Retinal pigment epithelial cell (primary cell): ENCODE results near the gene RNGTT.
"Not testable (repeated sequence)": the region's sequence is repeated elsewhere in the genome, so short reads cannot be mapped to it uniquely, and the experiment has no call there.

Experiments
- DNase-seq: peaks from one replicate; pipeline ENCODE4 v3.0.0-alpha.2; 2010; ENCODE audit warnings: low read depth
- H3K4me3 ChIP-seq: 2 replicates; pipeline ENCODE4 v1.5.1; 2011; ENCODE audit warnings: mild to moderate bottlenecking, low read length, control low read depth, moderate library complexity
- TF ChIP-seq, protein P1 (sequence below): conservative IDR thresholded peaks from 2 replicates; pipeline ENCODE4 v1.5.1; 2011; ENCODE audit warnings: low read depth, low read length, control low read depth, inconsistent platforms

The RNGTT gene

DNA sequence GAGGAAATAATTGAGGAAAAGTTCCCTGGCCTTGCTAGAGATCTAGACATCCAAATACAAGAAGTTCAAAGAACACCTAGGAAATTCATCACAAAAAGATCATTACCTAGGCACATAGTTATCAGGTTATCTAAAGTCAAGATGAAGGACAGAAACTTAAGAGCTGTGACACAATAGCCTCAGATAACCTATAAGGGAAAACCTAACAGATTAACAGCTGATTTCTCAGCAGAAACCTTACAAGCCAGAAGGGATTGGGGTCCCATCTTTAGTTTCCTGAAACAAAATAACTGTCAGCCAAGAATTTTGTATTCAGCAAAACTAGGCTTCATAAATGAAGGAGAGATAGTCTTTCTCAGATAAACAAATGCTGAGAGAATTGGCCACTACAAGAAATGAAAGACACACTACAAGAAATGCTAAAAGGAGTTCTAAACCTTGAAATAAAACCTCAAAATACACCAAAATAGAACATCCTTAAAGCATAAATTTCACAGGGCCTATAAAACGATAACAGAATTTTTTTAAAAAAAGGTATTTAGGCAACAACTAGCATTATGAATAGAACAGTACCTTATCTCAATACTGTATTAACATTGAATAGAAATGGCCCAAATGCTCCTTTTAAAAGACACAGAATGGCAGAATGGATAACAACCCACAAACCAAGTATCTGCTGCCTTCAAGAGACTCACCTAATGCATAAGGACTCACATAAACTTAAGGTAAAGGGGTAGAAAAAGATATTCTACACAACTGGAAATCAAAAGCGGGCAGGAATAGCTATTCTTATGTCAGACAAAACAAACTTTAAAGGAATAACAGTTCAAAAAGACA is 9.7 kb downstream of the RNGTT start:
- DNase-seq, result no peak
- TF ChIP-seq, protein P1, sequence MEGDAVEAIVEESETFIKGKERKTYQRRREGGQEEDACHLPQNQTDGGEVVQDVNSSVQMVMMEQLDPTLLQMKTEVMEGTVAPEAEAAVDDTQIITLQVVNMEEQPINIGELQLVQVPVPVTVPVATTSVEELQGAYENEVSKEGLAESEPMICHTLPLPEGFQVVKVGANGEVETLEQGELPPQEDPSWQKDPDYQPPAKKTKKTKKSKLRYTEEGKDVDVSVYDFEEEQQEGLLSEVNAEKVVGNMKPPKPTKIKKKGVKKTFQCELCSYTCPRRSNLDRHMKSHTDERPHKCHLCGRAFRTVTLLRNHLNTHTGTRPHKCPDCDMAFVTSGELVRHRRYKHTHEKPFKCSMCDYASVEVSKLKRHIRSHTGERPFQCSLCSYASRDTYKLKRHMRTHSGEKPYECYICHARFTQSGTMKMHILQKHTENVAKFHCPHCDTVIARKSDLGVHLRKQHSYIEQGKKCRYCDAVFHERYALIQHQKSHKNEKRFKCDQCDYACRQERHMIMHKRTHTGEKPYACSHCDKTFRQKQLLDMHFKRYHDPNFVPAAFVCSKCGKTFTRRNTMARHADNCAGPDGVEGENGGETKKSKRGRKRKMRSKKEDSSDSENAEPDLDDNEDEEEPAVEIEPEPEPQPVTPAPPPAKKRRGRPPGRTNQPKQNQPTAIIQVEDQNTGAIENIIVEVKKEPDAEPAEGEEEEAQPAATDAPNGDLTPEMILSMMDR, result no peak
- no peak overlapping the region for H3K4me3 ChIP-seq

DNA sequence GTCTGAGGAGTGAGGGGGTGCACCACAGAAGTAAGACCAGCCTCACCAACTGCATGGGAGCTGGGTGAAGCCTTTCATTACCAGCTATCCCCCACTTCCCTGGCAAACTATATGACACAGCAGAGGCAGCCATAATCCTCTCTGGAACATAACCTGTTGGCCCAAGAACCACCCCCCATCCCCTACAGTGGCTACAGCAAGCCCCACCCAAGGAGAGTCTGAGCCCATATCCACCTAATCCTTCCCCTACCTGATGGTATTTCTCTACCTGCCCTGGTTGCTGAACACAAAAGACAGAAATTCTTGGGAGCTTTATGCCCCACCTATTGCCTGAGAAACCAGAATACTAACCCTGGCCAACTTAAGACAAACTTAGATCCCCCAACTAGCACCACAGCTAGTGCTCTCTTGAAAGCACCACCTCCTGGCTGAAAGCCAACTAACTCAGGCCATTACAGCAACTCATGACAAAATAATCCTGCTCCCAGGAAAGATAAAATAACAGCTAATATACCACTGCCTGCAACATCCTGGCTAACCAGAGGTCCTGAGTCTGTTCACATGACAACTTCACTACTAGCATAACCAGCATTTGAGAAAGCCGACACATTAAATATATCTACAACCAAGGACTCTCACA is 11.2 kb downstream of the RNGTT start:
- TF ChIP-seq, protein P1, result no peak
- DNase-seq, result peak; percentile 46
- H3K4me3 ChIP-seq, result no peak overlapping the region

DNA sequence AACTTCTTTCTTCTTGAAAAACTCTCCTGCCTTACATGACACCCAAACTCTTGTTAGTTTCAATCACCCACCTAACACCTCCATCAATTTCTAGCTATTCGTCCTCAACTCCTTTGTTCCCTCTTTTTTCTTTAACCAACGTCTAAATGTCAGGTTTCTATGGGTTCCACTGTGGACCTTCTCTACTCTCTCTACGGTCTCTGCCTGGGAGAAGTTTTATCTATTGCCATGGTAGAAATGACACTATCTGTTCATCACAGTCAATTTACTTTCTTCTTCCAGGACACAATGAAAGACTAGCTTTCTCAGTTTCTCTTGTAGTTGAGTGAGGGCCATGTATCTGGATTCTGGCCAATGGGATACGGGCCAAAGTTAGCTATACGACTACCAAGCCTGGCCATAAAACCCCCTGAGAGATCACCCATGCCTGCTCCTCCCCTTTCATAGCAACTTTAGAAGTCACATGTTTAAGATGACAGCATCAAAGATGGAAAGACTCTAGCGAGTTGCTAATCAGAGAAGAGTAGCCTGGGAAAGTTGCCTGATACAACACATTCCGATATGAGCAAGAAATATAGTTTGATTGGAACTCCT is 17.9 kb downstream of the RNGTT start:
- TF ChIP-seq, protein P1, result no peak
- DNase-seq, result no peak
- H3K4me3 ChIP-seq, result no peak overlapping the region

DNA sequence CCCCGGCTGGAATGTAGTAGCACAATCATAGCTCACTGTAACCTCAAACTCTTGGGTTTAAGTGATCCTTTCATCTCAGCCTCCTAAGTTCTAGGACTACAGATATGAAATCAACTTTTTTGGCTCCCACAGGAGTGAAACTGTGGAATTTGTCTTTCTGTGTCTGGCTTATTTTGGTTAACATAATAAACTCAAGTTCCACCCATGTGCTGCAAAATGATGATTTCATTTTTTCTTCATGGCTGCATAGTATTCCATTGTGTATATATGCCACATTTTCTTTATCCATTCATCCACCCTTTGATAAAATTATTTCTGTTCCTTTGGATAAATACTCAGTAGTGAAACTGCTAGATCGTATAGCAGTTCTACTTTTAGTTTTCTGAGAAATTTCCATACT is 29.9 kb downstream of the RNGTT start:
- no peak overlapping the region for H3K4me3 ChIP-seq
- no peak for DNase-seq
- TF ChIP-seq, protein P1, result no peak

DNA sequence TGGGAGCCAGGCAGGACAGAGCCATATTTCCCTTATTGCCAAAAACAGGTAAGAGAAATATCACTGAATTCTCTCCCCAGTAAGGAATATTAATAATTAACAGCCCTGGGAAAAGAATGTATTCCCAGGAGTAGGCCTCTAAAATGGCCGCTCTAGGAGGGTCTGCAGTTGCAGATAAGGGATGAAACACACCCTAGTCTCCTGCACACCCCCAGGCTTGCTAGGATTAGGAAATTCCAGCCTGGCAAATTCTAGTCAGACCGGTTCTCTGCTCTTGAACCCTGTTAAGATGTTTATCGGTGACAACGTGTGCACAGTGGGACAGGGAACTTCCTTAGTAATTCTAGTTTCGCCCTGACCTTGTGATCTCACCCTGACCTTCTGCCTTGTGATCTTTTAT is 31.4 kb downstream of the RNGTT start:
- DNase-seq, result not testable (repeated sequence)

DNA sequence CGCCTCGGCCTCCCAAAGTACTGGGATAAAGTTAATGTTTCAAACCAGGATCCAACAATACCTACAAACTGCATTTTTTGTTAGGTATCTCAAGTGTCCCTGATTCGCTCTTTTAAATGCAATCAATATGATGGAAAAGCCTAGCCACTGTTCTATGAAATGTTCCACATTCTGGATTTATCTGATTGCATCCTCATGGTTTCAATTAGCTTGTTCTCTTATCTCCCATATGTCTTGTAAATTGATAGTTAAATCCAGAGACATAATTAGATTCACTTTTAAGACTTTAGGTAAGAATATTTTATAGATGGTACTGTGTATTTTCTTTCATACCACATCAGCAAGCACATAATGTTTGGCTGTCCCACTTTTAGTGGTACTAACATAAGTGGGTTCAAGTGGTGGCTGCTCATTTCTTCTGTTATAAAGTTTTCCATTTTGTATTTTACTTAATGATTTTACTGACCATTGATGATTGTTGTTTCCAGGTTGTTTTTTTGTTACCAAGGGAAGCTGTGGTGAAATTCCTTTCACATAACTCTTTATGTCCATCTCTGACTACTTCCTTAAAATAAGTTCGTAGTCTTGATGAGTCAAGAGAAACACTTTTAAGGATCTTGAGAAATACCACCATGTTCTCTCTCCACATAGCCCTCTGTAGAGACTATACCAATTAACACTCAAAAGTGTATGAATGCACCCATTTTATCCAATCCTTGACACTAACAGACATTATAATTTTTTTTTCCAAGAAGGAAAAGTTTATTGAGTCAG is 40.5 kb downstream of the RNGTT start:
- DNase-seq, result no peak
- H3K4me3 ChIP-seq, result no peak overlapping the region
- TF ChIP-seq, protein P1, result no peak

More for the DNA sequence above, 31.4 kb downstream of the RNGTT start:
- H3K4me3 ChIP-seq, result not testable (repeated sequence)

DNA sequence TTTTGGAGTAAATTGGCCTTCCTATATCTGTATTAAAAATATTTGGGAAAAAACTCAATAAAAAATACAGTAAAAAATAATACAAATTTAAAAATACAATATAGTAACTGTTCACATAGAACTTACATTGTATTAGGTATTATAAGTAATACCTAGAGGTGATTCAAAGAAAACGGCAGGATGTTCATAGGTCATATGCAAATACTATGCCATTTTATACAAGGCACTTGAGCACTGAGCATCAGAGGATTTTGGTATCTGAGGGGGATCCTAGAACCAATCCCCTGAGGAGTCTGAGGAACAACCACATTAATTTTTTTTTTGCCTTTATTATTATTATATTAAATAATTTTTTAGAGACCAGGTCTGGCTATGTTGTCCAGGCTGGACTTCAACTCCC is 41.7 kb downstream of the RNGTT start:
- no peak for DNase-seq
- TF ChIP-seq, protein P1, result no peak
- H3K4me3 ChIP-seq, result no peak overlapping the region
